ENCODE measurements around the gene TOX2.

TOX2 gene

GRCh38 chr20:43994486-43995100 lies 79.9 kb downstream of the TOX2 start:
- TF ChIP-seq CTCF (IDR thresholded peaks at IDR 0.05; ENCODE audit: low read depth, low read length, poor library complexity, severe bottlenecking) (no peak), EZH2phosphoT487 (IDR thresholded peaks at IDR 0.05; ENCODE audit: borderline replicate concordance, low read length) (no peak)
- no peaks in the 10 kb centered on the region for H3K9me3 ChIP-seq (ENCODE audit: control insufficient read depth, insufficient read depth, low read length)
- H3K27ac ChIP-seq (ENCODE audit: low read depth, low read length) = no peak overlapping the region
- no peaks in the 10 kb centered on the region for H3K36me3 ChIP-seq (ENCODE audit: control insufficient read depth, low read length)
- H4K20me1 ChIP-seq (ENCODE audit: control insufficient read depth, insufficient read depth, low read depth, low read length) = no peaks in the 10 kb centered on the region
- H3K27me3 ChIP-seq (ENCODE audit: control insufficient read depth, low read length) = 0 out of 2 replicates have a peak, but pooled peaks cover 5% of the 10 kb centered on the region
- H3F3A ChIP-seq (ENCODE audit: control insufficient read depth, insufficient read depth) = no peaks in the 10 kb centered on the region
- H3K4me3 ChIP-seq (ENCODE audit: low read length) = no peak overlapping the region
- H3K79me2 ChIP-seq (ENCODE audit: control insufficient read depth, low read length) = no peaks in the 10 kb centered on the region
- H3K9me2 ChIP-seq (replicated peaks; ENCODE audit: control insufficient read depth, low read length) = no peaks in the 10 kb centered on the region
- H3K4me1 ChIP-seq (ENCODE audit: control insufficient read depth, low read length) = no peaks in the 10 kb centered on the region
- no peak overlapping the region for H3K4me2 ChIP-seq (ENCODE audit: low read length)

GRCh38 chr20:43995645-43996044 lies 81.0 kb downstream of the TOX2 start:
- Histone ChIP-seq H3K27ac (ENCODE audit: low read depth, low read length) (no peak overlapping the region), H3K27me3 (ENCODE audit: control insufficient read depth, low read length) (0 out of 2 replicates have a peak, but pooled peaks cover 9% of the 10 kb centered on the region), H3K4me2 (ENCODE audit: low read length) (no peak overlapping the region), H3K4me3 (ENCODE audit: low read length) (no peak overlapping the region), H3K9me2 (replicated peaks; ENCODE audit: control insufficient read depth, low read length) (no peaks in the 10 kb centered on the region), H3K79me2 (ENCODE audit: control insufficient read depth, low read length) (no peaks in the 10 kb centered on the region), H4K20me1 (ENCODE audit: control insufficient read depth, insufficient read depth, low read depth, low read length) (no peaks in the 10 kb centered on the region), H3K36me3 (ENCODE audit: control insufficient read depth, low read length) (no peaks in the 10 kb centered on the region), H3F3A (ENCODE audit: control insufficient read depth, insufficient read depth) (no peaks in the 10 kb centered on the region), H3K4me1 (ENCODE audit: control insufficient read depth, low read length) (no peaks in the 10 kb centered on the region), H3K9me3 (ENCODE audit: control insufficient read depth, insufficient read depth, low read length) (no peaks in the 10 kb centered on the region)
- TF ChIP-seq EZH2phosphoT487 (IDR thresholded peaks at IDR 0.05; ENCODE audit: borderline replicate concordance, low read length) = no peak
- TF ChIP-seq CTCF (IDR thresholded peaks at IDR 0.05; ENCODE audit: low read depth, low read length, poor library complexity, severe bottlenecking) = no peak

GRCh38 chr20:43996240-43996930 lies 81.7 kb downstream of the TOX2 start:
- Histone ChIP-seq H3K79me2 (ENCODE audit: control insufficient read depth, low read length) (no peaks in the 10 kb centered on the region), H3K4me2 (ENCODE audit: low read length) (no peak overlapping the region), H3F3A (ENCODE audit: control insufficient read depth, insufficient read depth) (no peaks in the 10 kb centered on the region), H3K9me3 (ENCODE audit: control insufficient read depth, insufficient read depth, low read length) (no peaks in the 10 kb centered on the region), H3K4me1 (ENCODE audit: control insufficient read depth, low read length) (no peaks in the 10 kb centered on the region), H3K27me3 (ENCODE audit: control insufficient read depth, low read length) (peaks cover 9% of the 10 kb centered on the region; the same call in 1 of the 2 replicates), H3K9me2 (replicated peaks; ENCODE audit: control insufficient read depth, low read length) (no peaks in the 10 kb centered on the region), H3K36me3 (ENCODE audit: control insufficient read depth, low read length) (no peaks in the 10 kb centered on the region), H4K20me1 (ENCODE audit: control insufficient read depth, insufficient read depth, low read depth, low read length) (no peaks in the 10 kb centered on the region), H3K27ac (ENCODE audit: low read depth, low read length) (no peak overlapping the region), H3K4me3 (ENCODE audit: low read length) (no peak overlapping the region)
- TF ChIP-seq CTCF (IDR thresholded peaks at IDR 0.05; ENCODE audit: low read depth, low read length, poor library complexity, severe bottlenecking) = no peak
